Astrocyte (in vitro differentiated cells and primary cell): ENCODE data around the gene TPRG1.

ENCODE experiments used
- CTCF ChIP-seq: IDR thresholded peaks from 2 replicates; pipeline ENCODE4 v1.5.1; 2011; ENCODE audit warnings: low read depth, mild to moderate bottlenecking, inconsistent platforms, low read length, moderate library complexity; ENCODE audit not compliant: insufficient read depth
- EZH2 ChIP-seq: IDR thresholded peaks from 2 replicates; pipeline ENCODE4 v1.6.1; 2012; ENCODE audit warnings: mild to moderate bottlenecking, low read length, inconsistent platforms; ENCODE audit not compliant: insufficient read depth

DNA sequence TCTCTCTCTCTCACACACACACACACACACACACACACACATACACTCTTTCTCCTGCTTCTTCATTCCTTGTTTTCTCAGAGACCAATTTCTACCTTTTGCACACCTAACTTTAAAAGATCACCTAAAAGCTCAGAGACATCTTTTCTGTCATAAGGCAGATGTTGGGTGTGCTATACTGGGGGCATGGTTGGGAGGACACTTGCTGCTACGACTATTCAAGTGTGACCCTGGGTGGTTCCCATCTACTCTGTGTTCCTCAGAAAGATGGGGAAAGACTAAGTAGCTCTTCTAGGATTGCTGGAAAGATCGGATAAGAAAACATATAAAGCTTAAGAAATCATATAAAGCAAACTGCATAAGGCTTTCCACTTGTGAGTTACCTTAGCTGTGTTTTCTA, 33.2 kb downstream of the TPRG1 start:
- no peak for TF ChIP-seq CTCF
- no peak for TF ChIP-seq EZH2
